GM23338 (cell line): ENCODE data around the gene NFYA. TPM values are rescaled to one million over a fixed set of nuclear protein-coding genes. Genes with fewer than 3 reads are reported as not detected.

ENCODE experiments used
- ATAC-seq: fragments of 200-7000 bp; cut with Tn5 transposase; 3 replicates; pipeline ENCODE4 v1.9.1; 2020
- DNase-seq: peaks from one replicate; pipeline ENCODE4 v3.0.0-alpha.2; 2015; ENCODE audit warnings: low spot score
- H2AFZ ChIP-seq: fragments of 200-600 bp; sonication (generic); 2 replicates; pipeline ENCODE4 v1.8.0; 2016; ENCODE audit warnings: antibody characterized with exemption, mild to moderate bottlenecking, moderate library complexity
- H3F3A ChIP-seq: fragments of 200-600 bp; sonication (generic); replicated peaks from 2 replicates; pipeline ENCODE4 v1.8.0; 2017; ENCODE audit warnings: antibody characterized with exemption, mixed run types, low read depth
- H3K27ac ChIP-seq: fragments of 200-600 bp; sonication (generic); 2 replicates; pipeline ENCODE4 v1.6.1; 2016; ENCODE audit warnings: low read depth
- H3K27me3 ChIP-seq: fragments of 200-600 bp; sonication (generic); 2 replicates; pipeline ENCODE4 v1.8.0; 2016; ENCODE audit warnings: mild to moderate bottlenecking, mixed run types, moderate library complexity; ENCODE audit not compliant: insufficient read depth
- H3K36me3 ChIP-seq: fragments of 200-600 bp; sonication (generic); 2 replicates; pipeline ENCODE4 v1.8.0; 2016; ENCODE audit warnings: mild to moderate bottlenecking; ENCODE audit not compliant: insufficient read depth
- H3K4me1 ChIP-seq: fragments of 200-600 bp; sonication (generic); 2 replicates; pipeline ENCODE4 v1.8.0; 2016; ENCODE audit warnings: mild to moderate bottlenecking, moderate library complexity; ENCODE audit not compliant: insufficient read depth
- H3K4me2 ChIP-seq: fragments of 200-600 bp; sonication (generic); 2 replicates; pipeline ENCODE4 v1.7.1; 2017; ENCODE audit warnings: mixed run types
- H3K4me3 ChIP-seq: fragments of 200-600 bp; sonication (generic); 2 replicates; pipeline ENCODE4 v1.6.1; 2016; ENCODE audit warnings: mixed run types
- H3K79me2 ChIP-seq: fragments of 200-600 bp; sonication (generic); replicated peaks from 2 replicates; pipeline ENCODE4 v1.8.0; 2017; ENCODE audit warnings: mild to moderate bottlenecking; ENCODE audit not compliant: insufficient read depth
- H3K9me2 ChIP-seq: fragments of 200-600 bp; sonication (generic); 2 replicates; pipeline ENCODE4 v1.8.0; 2017; ENCODE audit not compliant: insufficient read depth
- H4K20me1 ChIP-seq: fragments of 200-600 bp; sonication (generic); replicated peaks from 2 replicates; pipeline ENCODE4 v1.8.0; 2017; ENCODE audit warnings: mild to moderate bottlenecking; ENCODE audit not compliant: insufficient read depth
- H3K27ac Mint-ChIP-seq: 2 replicates; pipeline ENCODE4 v1.8.0; 2020; ENCODE audit warnings: inconsistent platforms, mild to moderate bottlenecking, moderate library complexity, mixed read lengths
- H3K27me3 Mint-ChIP-seq: 3 replicates; pipeline ENCODE4 v1.8.0; 2022; ENCODE audit warnings: low read depth, mild to moderate bottlenecking, moderate library complexity, mixed read lengths, inconsistent platforms; ENCODE audit not compliant: insufficient read depth, poor library complexity
- H3K36me3 Mint-ChIP-seq: 3 replicates; pipeline ENCODE4 v1.8.0; 2021; ENCODE audit warnings: low read depth, mild to moderate bottlenecking, inconsistent platforms, moderate library complexity, mixed read lengths
- H3K4me1 Mint-ChIP-seq: 3 replicates; pipeline ENCODE4 v1.8.0; 2020; ENCODE audit warnings: mild to moderate bottlenecking, inconsistent platforms, mixed read lengths
- H3K4me3 Mint-ChIP-seq: 3 replicates; pipeline ENCODE4 v1.8.0; 2021; ENCODE audit warnings: moderate library complexity, mild to moderate bottlenecking, inconsistent platforms, mixed read lengths
- H3K9me3 Mint-ChIP-seq: 3 replicates; pipeline ENCODE4 v1.8.0; 2020; ENCODE audit warnings: moderate library complexity, mild to moderate bottlenecking, inconsistent platforms, mixed read lengths
- CTCF ChIP-seq, 2 experiments: fragments of 200-600 bp in 1 of 2; sonication (generic) in 1 of 2; conservative IDR thresholded peaks; 2 replicates each; pipeline versions ENCODE4 v1.5.1 to v1.6.1; 2016 to 2017; ENCODE audit warnings: antibody characterized with exemption in 2 of 2, low read depth in 2 of 2, mild to moderate bottlenecking in 2 of 2, moderate library complexity in 1 of 2
- EZH2phosphoT487 ChIP-seq: fragments of 200-600 bp; sonication (generic); IDR thresholded peaks from one replicate; pipeline ENCODE4 v1.8.1; 2018; ENCODE audit warnings: antibody characterized with exemption; ENCODE audit not compliant: unreplicated experiment
- NANOG ChIP-seq: IDR thresholded peaks from 2 replicates; pipeline ENCODE4 v1.6.1; 2016; ENCODE audit warnings: antibody characterized with exemption, borderline replicate concordance
- REST ChIP-seq: IDR thresholded peaks from one replicate; pipeline ENCODE4 v1.6.1; 2018; ENCODE audit warnings: antibody characterized with exemption; ENCODE audit not compliant: unreplicated experiment
- ZNF462 ChIP-seq: fragments of 250-450 bp; sonication (Bioruptor Pico); IDR thresholded peaks from 2 replicates; pipeline ENCODE4 v1.5.0; 2020; ENCODE audit warnings: mild to moderate bottlenecking, moderate library complexity
- polyA plus RNA-seq: library from polyadenylated mRNA; unstranded; fragments of >200 nt; fragmentation: Nextera tagmentation; extraction: Ambion mirVana; gene quantifications from 2 replicates; pipeline ENCODE4 v1.2.1, GENCODE V29; 2016
- total RNA-seq: library from RNA; depleted of rRNA; stranded (reverse); fragments of >200 nt; shearing (Covaris generic); gene quantifications from 2 replicates; pipeline ENCODE4 v1.2.3, GENCODE V29; 2014
- TF ChIP-seq, protein P1 (sequence below): IDR thresholded peaks from 2 replicates; pipeline ENCODE4 v1.6.1; 2016; ENCODE audit warnings: antibody characterized with exemption

Gene NFYA
- total and polyA plus RNA-seq, 2 experiments from 2014 or later: 10.8 to 39.1 TPM

DNA sequence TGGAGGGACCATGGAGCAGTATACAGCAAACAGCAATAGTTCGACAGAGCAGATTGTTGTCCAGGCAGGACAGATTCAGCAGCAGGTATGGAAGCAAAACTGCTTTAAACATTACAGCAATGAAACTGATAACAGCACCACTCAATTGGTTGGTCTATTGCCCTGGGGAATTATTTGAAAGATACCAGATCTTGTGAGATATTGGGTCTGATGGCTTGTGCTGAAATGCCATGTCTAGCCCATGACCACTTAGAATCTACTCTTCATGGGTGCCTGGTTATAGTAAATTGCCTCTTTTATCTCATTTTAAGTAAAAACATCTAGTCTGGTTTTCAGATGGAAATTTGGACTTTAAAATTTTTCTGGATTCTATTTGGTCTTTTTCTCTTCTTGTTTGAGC is 6.3 kb downstream of the NFYA start (continued):
- TF ChIP-seq ZNF462 (CRISPR knock-in tag): no peak
- no peak for TF ChIP-seq REST
- TF ChIP-seq, protein P1, sequence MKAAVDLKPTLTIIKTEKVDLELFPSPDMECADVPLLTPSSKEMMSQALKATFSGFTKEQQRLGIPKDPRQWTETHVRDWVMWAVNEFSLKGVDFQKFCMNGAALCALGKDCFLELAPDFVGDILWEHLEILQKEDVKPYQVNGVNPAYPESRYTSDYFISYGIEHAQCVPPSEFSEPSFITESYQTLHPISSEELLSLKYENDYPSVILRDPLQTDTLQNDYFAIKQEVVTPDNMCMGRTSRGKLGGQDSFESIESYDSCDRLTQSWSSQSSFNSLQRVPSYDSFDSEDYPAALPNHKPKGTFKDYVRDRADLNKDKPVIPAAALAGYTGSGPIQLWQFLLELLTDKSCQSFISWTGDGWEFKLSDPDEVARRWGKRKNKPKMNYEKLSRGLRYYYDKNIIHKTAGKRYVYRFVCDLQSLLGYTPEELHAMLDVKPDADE: no peak

DNA sequence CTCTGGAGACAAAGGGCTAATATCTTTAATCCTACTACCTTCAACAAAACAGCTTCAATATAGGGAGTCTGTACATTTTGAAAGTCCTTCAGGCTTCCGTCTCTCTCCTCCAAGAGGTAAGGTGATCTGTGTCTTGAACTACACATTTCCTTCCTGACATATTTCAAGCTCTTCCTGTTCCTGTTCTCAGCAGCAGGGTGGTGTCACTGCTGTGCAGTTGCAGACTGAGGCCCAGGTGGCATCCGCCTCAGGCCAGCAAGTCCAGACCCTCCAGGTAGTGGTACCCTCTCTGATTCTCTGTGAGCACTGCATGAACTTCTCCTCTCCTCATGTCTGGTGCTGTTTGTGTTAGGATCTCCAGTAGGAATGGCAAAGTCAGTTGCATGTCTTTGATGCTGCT is 7.8 kb downstream of the NFYA start:
- H3F3A ChIP-seq: no peaks in the 10 kb centered on the region
- H3K36me3 Mint-ChIP-seq: peaks cover 51% of the 10 kb centered on the region
- no peak overlapping the region for H3K27ac ChIP-seq
- H3K4me1 ChIP-seq: peaks cover 8% of the 10 kb centered on the region
- peaks cover 99% of the 10 kb centered on the region for H3K79me2 ChIP-seq
- ATAC-seq (no peak), DNase-seq (no peak)
- TF ChIP-seq NANOG: no peak
- no peak for TF ChIP-seq EZH2phosphoT487
- TF ChIP-seq CTCF (conservative IDR thresholded peaks at IDR 0.05; ENCODE audit: low read depth in 2 of 2): no peak
- TF ChIP-seq, protein P1: no peak
- peaks cover 35% of the 10 kb centered on the region for H4K20me1 ChIP-seq
- no peaks in the 10 kb centered on the region for H3K27me3 Mint-ChIP-seq
- no peak overlapping the region for H3K27ac Mint-ChIP-seq
- H3K27me3 ChIP-seq: no peaks in the 10 kb centered on the region
- H3K4me2 ChIP-seq: no peak overlapping the region
- no peak overlapping the region for H3K4me3 ChIP-seq
- no peaks in the 10 kb centered on the region for H3K9me2 ChIP-seq
- no peak overlapping the region for H2AFZ ChIP-seq
- peaks cover 8% of the 10 kb centered on the region for H3K4me1 Mint-ChIP-seq
- no peaks in the 10 kb centered on the region for H3K9me3 Mint-ChIP-seq
- H3K4me3 Mint-ChIP-seq: no peak overlapping the region
- H3K36me3 ChIP-seq: peaks cover 55% of the 10 kb centered on the region
